PFSK-1 (cell line): ENCODE data around the gene IDUA.

Source experiments
- FOXP2 ChIP-seq: optimal IDR thresholded peaks from 2 replicates; pipeline ENCODE3; 2011; ENCODE audit warnings: borderline replicate concordance, control low read depth, inconsistent platforms; ENCODE audit not compliant: insufficient read depth; ENCODE audit errors: extremely low read length, extremely low read depth
- POLR2AphosphoS5 ChIP-seq: IDR thresholded peaks from 2 replicates; pipeline ENCODE4 v1.6.1; 2012; ENCODE audit warnings: low read depth, mild to moderate bottlenecking, control low read depth, low read length, moderate library complexity
- SIN3A ChIP-seq: IDR thresholded peaks from 2 replicates; pipeline ENCODE4 v1.6.1; 2012; ENCODE audit warnings: mild to moderate bottlenecking, low read length, moderate library complexity, borderline replicate concordance; ENCODE audit not compliant: insufficient read depth
- TAF1 ChIP-seq: IDR thresholded peaks from 2 replicates; pipeline ENCODE4 v1.6.1; 2012; ENCODE audit warnings: low read length, control low read depth, borderline replicate concordance; ENCODE audit not compliant: insufficient read depth
- TF ChIP-seq, protein P1 (sequence below), 2 experiments: IDR thresholded peaks; 2 replicates each; pipeline versions ENCODE4 v1.6.1 to v1.8.0; 2011 to 2012; ENCODE audit warnings: low read depth in 2 of 2, low read length in 2 of 2, control low read depth in 1 of 2, inconsistent platforms in 1 of 2, mild to moderate bottlenecking in 1 of 2, moderate library complexity in 1 of 2; ENCODE audit not compliant: insufficient read depth in 1 of 2

IDUA gene

DNA sequence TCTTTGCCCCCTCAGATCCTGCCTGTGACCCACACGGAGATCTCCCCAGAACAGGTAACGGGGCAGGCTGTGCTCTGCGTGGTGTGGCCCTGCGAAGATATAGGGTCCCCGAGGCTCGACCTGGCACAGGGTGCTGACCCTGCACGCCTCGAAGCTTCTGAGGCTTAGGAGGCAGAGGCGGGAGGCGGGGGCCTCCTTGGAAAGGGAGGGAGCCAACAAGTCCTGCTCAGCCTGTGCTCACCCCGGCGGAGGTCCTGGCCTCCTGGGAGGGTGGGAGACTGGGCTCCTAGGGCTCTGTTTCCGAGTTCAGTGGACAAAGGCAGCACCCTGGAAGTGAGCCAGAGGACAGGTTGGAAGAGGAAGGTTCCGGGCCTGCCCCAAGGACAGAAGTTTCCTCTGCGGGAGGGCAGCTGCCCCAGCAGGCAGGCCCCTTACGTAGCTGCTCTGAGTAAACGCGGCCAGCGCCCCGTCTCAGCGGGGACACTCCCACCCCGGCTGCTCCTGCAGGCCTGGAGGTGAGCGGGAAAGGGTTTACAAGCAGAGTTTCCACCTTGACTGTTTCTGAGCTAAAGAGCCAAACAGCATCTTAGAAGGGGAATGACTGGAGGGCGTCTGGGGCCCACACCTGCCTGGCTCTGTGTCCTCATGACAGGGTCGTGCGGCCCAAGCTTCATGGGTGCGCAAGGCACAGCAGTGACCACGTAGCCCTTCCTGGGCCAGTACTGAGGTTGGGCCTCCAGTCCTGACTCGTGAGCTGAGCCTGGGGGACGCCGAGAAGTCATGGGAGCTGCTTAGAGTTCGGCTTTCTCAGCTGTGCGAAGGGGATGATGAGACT, 38.5 kb upstream of the IDUA start:
- no peak for TF ChIP-seq SIN3A

- no peak for TF ChIP-seq FOXP2
- no peak for TF ChIP-seq SIN3A
- TF ChIP-seq, protein P1, sequence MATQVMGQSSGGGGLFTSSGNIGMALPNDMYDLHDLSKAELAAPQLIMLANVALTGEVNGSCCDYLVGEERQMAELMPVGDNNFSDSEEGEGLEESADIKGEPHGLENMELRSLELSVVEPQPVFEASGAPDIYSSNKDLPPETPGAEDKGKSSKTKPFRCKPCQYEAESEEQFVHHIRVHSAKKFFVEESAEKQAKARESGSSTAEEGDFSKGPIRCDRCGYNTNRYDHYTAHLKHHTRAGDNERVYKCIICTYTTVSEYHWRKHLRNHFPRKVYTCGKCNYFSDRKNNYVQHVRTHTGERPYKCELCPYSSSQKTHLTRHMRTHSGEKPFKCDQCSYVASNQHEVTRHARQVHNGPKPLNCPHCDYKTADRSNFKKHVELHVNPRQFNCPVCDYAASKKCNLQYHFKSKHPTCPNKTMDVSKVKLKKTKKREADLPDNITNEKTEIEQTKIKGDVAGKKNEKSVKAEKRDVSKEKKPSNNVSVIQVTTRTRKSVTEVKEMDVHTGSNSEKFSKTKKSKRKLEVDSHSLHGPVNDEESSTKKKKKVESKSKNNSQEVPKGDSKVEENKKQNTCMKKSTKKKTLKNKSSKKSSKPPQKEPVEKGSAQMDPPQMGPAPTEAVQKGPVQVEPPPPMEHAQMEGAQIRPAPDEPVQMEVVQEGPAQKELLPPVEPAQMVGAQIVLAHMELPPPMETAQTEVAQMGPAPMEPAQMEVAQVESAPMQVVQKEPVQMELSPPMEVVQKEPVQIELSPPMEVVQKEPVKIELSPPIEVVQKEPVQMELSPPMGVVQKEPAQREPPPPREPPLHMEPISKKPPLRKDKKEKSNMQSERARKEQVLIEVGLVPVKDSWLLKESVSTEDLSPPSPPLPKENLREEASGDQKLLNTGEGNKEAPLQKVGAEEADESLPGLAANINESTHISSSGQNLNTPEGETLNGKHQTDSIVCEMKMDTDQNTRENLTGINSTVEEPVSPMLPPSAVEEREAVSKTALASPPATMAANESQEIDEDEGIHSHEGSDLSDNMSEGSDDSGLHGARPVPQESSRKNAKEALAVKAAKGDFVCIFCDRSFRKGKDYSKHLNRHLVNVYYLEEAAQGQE (IDR thresholded peaks at IDR 0.05; ENCODE audit: insufficient read depth in 1 of 2, low read depth in 2 of 2, low read length in 2 of 2), result no peak
- TF ChIP-seq TAF1, result no peak
- no peak for TF ChIP-seq POLR2AphosphoS5
These were observed 37.9 kb upstream of the IDUA start for GRCh38 chr4:948936-949300.

DNA sequence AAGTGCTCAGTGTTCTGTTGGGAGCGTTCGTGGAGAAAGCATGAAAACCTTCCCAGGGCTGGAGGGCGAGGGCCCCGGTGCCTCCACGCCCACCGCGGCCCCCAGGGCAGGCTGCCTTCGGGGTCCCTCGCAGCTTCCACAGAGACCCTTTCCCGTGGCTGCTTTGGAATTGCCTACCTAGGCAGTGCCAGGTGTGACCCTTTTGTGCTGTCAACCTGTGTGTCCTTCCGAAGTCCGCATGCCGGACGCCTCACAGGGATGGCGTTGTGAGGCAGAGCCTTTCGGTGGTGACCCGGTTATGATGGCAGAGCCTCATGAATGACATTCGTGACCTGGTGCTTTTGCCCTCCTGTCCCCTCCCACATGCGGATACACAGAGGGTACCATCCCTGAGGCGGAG, 37.2 kb upstream of the IDUA start:
- TF ChIP-seq SIN3A (no peak), FOXP2 (no peak), POLR2AphosphoS5 (no peak), TAF1 (no peak)
- TF ChIP-seq, protein P1 (IDR thresholded peaks at IDR 0.05; ENCODE audit: insufficient read depth in 1 of 2, low read depth in 2 of 2, low read length in 2 of 2), result no peak

- TF ChIP-seq TAF1, result no peak
- TF ChIP-seq SIN3A, result no peak
- no peak for TF ChIP-seq POLR2AphosphoS5
- TF ChIP-seq, protein P1 (IDR thresholded peaks at IDR 0.05; ENCODE audit: insufficient read depth in 1 of 2, low read depth in 2 of 2, low read length in 2 of 2), result no peak
- no peak for TF ChIP-seq FOXP2
These were observed 36.5 kb upstream of the IDUA start for GRCh38 chr4:950136-951020.

DNA sequence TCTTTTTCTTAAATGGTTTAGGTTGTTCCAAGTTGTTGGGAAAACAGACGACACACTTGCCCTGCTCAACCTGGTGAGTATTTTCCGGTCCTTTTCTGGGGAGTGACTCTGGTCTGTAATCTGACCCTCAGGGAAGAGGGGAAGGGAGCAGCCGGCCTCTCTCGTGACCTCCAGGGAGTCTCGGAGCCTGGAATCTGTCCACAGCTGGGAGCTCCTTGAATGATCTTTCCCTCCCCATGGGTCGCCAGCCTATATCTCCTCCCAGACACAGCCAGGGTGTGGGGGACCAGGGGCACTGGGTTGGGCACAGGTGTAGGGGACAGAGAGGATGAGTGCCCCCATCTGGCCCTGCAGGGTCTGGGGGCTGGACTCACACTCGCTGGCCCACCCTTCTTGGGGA, 35.7 kb upstream of the IDUA start:
- TF ChIP-seq, protein P1 (IDR thresholded peaks at IDR 0.05; ENCODE audit: insufficient read depth in 1 of 2, low read depth in 2 of 2, low read length in 2 of 2), result no peak
- TF ChIP-seq POLR2AphosphoS5, result no peak
- TF ChIP-seq SIN3A, result no peak
- TF ChIP-seq FOXP2, result no peak
- no peak for TF ChIP-seq TAF1
